ENCODE data around the gene PSENEN.

The PSENEN gene

GRCh38 chr19:35745328-35746086 is at the start of gene PSENEN, which contains the start of gene U2AF1L4 (continued):
- TF ChIP-seq ZBTB8A (tag by site-specific recombination; IDR thresholded peaks at IDR 0.05) = peak; percentile 89
- TF ChIP-seq ZSCAN23 (tag by site-specific recombination; IDR thresholded peaks at IDR 0.05) = no peak
- 0 out of 2 replicates have a peak, but pooled peaks have one; percentile 17 for TF ChIP-seq ZEB2 (tag by site-specific recombination; IDR thresholded peaks at IDR 0.05)
- peak; percentile 86 for TF ChIP-seq ZFHX2 (tag by site-specific recombination; conservative IDR thresholded peaks at IDR 0.05)
- TF ChIP-seq SP2 (tag by site-specific recombination; IDR thresholded peaks at IDR 0.05) = no peak; the same call in 1 of the 2 replicates
- TF ChIP-seq SCRT1 (tag by site-specific recombination; IDR thresholded peaks at IDR 0.05; ENCODE audit: borderline replicate concordance) = no peak
- no peak for TF ChIP-seq ZFP37 (tag by site-specific recombination; IDR thresholded peaks at IDR 0.05)
- TF ChIP-seq ZBTB48 (tag by site-specific recombination; IDR thresholded peaks at IDR 0.05) = peak; percentile 96
- no peak for TF ChIP-seq ZNF521 (tag by site-specific recombination; IDR thresholded peaks at IDR 0.05)
- TF ChIP-seq ZNF768 (tag by site-specific recombination; IDR thresholded peaks at IDR 0.05) = no peak
- peak; percentile 81; the same call in 1 of the 2 replicates for TF ChIP-seq YY1 (tag by site-specific recombination; IDR thresholded peaks at IDR 0.05)
- TF ChIP-seq ZNF423 (tag by site-specific recombination; IDR thresholded peaks at IDR 0.05) = no peak
- TF ChIP-seq, protein P1, sequence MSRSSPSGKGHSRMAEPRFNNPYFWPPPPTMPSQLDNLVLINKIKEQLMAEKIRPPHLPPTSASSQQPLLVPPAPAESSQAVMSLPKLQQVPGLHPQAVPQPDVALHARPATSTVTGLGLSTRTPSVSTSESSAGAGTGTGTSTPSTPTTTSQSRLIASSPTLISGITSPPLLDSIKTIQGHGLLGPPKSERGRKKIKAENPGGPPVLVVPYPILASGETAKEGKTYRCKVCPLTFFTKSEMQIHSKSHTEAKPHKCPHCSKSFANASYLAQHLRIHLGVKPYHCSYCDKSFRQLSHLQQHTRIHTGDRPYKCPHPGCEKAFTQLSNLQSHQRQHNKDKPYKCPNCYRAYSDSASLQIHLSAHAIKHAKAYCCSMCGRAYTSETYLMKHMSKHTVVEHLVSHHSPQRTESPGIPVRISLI (tag by site-specific recombination; IDR thresholded peaks at IDR 0.05) = no peak
- no peak for TF ChIP-seq ZSCAN30 (tag by site-specific recombination; IDR thresholded peaks at IDR 0.05)
- no peak for TF ChIP-seq ZNF830 (tag by site-specific recombination; IDR thresholded peaks at IDR 0.05; ENCODE audit: low read depth)
- no peak for TF ChIP-seq ZNF777 (tag by site-specific recombination; IDR thresholded peaks at IDR 0.05; ENCODE audit: borderline replicate concordance)
- no peak for TF ChIP-seq ZNF239 (tag by site-specific recombination; IDR thresholded peaks at IDR 0.05)
- peak; percentile 96 for TF ChIP-seq ZNF561 (tag by site-specific recombination; IDR thresholded peaks at IDR 0.05; ENCODE audit: borderline replicate concordance)
- TF ChIP-seq, protein P2, sequence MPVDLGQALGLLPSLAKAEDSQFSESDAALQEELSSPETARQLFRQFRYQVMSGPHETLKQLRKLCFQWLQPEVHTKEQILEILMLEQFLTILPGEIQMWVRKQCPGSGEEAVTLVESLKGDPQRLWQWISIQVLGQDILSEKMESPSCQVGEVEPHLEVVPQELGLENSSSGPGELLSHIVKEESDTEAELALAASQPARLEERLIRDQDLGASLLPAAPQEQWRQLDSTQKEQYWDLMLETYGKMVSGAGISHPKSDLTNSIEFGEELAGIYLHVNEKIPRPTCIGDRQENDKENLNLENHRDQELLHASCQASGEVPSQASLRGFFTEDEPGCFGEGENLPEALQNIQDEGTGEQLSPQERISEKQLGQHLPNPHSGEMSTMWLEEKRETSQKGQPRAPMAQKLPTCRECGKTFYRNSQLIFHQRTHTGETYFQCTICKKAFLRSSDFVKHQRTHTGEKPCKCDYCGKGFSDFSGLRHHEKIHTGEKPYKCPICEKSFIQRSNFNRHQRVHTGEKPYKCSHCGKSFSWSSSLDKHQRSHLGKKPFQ (tag by site-specific recombination; IDR thresholded peaks at IDR 0.05) = no peak; the same call in 1 of the 2 replicates
- no peak for TF ChIP-seq ZNF211 (tag by site-specific recombination; IDR thresholded peaks at IDR 0.05; ENCODE audit: low read depth)
- no peak for TF ChIP-seq ZNF610 (tag by site-specific recombination; IDR thresholded peaks at IDR 0.05; ENCODE audit: borderline replicate concordance)
- TF ChIP-seq ZNF214 (tag by site-specific recombination; IDR thresholded peaks at IDR 0.05; ENCODE audit: borderline replicate concordance) = no peak
- TF ChIP-seq ZNF785 (tag by site-specific recombination; IDR thresholded peaks at IDR 0.05) = no peak
- no peak for TF ChIP-seq ZNF175 (tag by site-specific recombination; IDR thresholded peaks at IDR 0.05)
- TF ChIP-seq, protein P3, sequence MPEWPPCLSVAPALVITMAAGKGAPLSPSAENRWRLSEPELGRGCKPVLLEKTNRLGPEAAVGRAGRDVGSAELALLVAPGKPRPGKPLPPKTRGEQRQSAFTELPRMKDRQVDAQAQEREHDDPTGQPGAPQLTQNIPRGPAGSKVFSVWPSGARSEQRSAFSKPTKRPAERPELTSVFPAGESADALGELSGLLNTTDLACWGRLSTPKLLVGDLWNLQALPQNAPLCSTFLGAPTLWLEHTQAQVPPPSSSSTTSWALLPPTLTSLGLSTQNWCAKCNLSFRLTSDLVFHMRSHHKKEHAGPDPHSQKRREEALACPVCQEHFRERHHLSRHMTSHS (tag by site-specific recombination; IDR thresholded peaks at IDR 0.05) = no peak
- no peak for TF ChIP-seq ZNF202 (tag by site-specific recombination; IDR thresholded peaks at IDR 0.05; ENCODE audit: borderline replicate concordance)
- peak; percentile 2; the same call in 1 of the 2 replicates for TF ChIP-seq ZNF639 (tag by site-specific recombination; IDR thresholded peaks at IDR 0.05)
- TF ChIP-seq ZBTB7A (tag by site-specific recombination; IDR thresholded peaks at IDR 0.05; ENCODE audit: low read depth) = peak; percentile 46; the same call in 1 of the 2 replicates
- TF ChIP-seq, protein P4, sequence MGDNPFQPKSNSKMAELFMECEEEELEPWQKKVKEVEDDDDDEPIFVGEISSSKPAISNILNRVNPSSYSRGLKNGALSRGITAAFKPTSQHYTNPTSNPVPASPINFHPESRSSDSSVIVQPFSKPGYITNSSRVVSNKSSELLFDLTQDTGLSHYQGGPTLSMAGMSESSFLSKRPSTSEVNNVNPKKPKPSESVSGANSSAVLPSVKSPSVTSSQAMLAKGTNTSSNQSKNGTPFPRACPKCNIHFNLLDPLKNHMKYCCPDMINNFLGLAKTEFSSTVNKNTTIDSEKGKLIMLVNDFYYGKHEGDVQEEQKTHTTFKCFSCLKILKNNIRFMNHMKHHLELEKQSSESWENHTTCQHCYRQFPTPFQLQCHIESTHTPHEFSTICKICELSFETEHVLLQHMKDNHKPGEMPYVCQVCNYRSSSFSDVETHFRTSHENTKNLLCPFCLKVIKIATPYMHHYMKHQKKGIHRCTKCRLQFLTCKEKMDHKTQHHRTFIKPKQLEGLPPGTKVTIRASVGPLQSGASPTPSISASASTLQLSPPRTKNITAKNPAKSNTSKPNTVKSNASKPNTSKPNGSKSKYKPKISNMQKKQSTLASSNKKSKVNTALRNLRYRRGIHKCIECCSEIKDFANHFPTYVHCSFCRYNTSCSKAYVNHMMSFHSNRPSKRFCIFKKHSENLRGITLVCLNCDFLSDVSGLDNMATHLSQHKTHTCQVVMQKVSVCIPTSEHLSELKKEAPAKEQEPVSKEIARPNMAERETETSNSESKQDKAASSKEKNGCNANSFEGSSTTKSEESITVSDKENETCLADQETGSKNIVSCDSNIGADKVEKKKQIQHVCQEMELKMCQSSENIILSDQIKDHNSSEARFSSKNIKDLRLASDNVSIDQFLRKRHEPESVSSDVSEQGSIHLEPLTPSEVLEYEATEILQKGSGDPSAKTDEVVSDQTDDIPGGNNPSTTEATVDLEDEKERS (tag by site-specific recombination; IDR thresholded peaks at IDR 0.05) = no peak
- TF ChIP-seq SP7 (tag by site-specific recombination; IDR thresholded peaks at IDR 0.05) = no peak
- no peak for TF ChIP-seq ZNF146 (tag by site-specific recombination; IDR thresholded peaks at IDR 0.05)
- no peak for TF ChIP-seq ZNF501 (tag by site-specific recombination; IDR thresholded peaks at IDR 0.05)
- no peak for TF ChIP-seq TCF7L2 (IDR thresholded peaks at IDR 0.05; ENCODE audit: borderline replicate concordance, low read depth, low read length)
- TF ChIP-seq ZNF48 (tag by site-specific recombination; IDR thresholded peaks at IDR 0.05) = no peak
